H1 (cell line): ENCODE data around the gene FGFR2. TPM values are rescaled to one million over a fixed set of nuclear protein-coding genes. Genes with fewer than 3 reads are reported as not detected.
A peak's percentile ranks its signal among the peaks of the same experiment; 100 is the strongest.

Experiments
- CTCF ChIA-PET: fragments of 300-600 bp; sonication (Branson Sonifier 250); formaldehyde crosslinking; loops from one replicate; lab custom pipeline; 2021; ENCODE audit not compliant: partially characterized antibody; lab: Charles Lee
- POLR2A ChIA-PET: fragments of 300-600 bp; sonication (Branson Sonifier 250); formaldehyde crosslinking; loops from one replicate; lab custom pipeline; 2021; ENCODE audit warnings: inconsistent platforms; ENCODE audit not compliant: partially characterized antibody; lab: Charles Lee
- DNase-seq, 2 experiments: peaks; one replicate each; pipeline versions ENCODE4 v3.0.0 to v3.0.0-alpha.2; 2010 to 2022; ENCODE audit warnings: low spot score in 2 of 2, low read depth in 1 of 2, mixed read lengths in 1 of 2
- FAIRE-seq: peaks from 2 replicates; lab custom pipeline; 2011; peaks lifted over from hg19 to GRCh38; lab: Jason Lieb, UNC
- H2AFZ ChIP-seq: 2 replicates; pipeline ENCODE4 v1.8.1; 2012; ENCODE audit warnings: low read length, inconsistent platforms
- H2AK5ac ChIP-seq: 2 replicates; pipeline ENCODE4 v1.6.1; 2013; ENCODE audit warnings: low read depth, low read length
- H2BK120ac ChIP-seq: replicated peaks from 2 replicates; pipeline ENCODE3; 2013; ENCODE audit warnings: low read depth, low read length, inconsistent platforms
- H2BK12ac ChIP-seq: 2 replicates; pipeline ENCODE4 v1.6.1; 2013; ENCODE audit warnings: low read depth, low read length
- H2BK15ac ChIP-seq: 2 replicates; pipeline ENCODE4 v1.6.1; 2013; ENCODE audit warnings: low read length
- H2BK20ac ChIP-seq: 2 replicates; pipeline ENCODE4 v1.6.1; 2013; ENCODE audit warnings: low read length
- H2BK5ac ChIP-seq: 2 replicates; pipeline ENCODE4 v1.6.1; 2013; ENCODE audit warnings: low read depth, low read length
- H3K14ac ChIP-seq: 2 replicates; pipeline ENCODE4 v1.6.1; 2013; ENCODE audit warnings: inconsistent platforms; ENCODE audit not compliant: insufficient read length
- H3K18ac ChIP-seq: 2 replicates; pipeline ENCODE4 v1.6.1; 2013; ENCODE audit warnings: low read length; ENCODE audit errors: extremely low read depth
- H3K23ac ChIP-seq: 2 replicates; pipeline ENCODE4 v1.6.1; 2013; ENCODE audit warnings: inconsistent platforms; ENCODE audit not compliant: insufficient read length
- H3K23me2 ChIP-seq: 2 replicates; pipeline ENCODE4 v1.6.1; 2013; ENCODE audit warnings: low read depth, low read length
- H3K27ac ChIP-seq: 2 replicates; pipeline ENCODE4 v1.6.1; 2011; ENCODE audit warnings: low read depth, low read length, inconsistent platforms
- H3K27me3 ChIP-seq, 4 experiments: replicated peaks in 1 of 4; 1 replicate in 1 of 4; 2 replicates in 3 of 4; pipeline versions ENCODE4 v1.6.1 to v1.8.1; 2011 to 2013; ENCODE audit warnings: low read length in 3 of 4, mild to moderate bottlenecking in 3 of 4, inconsistent platforms in 2 of 4, mixed read lengths in 2 of 4, moderate library complexity in 1 of 4; ENCODE audit not compliant: control insufficient read depth in 3 of 4, insufficient read depth in 3 of 4; ENCODE audit errors: extremely low read depth in 1 of 4
- H3K36me3 ChIP-seq, 4 experiments: 2 replicates each; pipeline versions ENCODE4 v1.6.1 to v1.8.1; 2011 to 2013; ENCODE audit warnings: mild to moderate bottlenecking in 4 of 4, low read length in 3 of 4, moderate library complexity in 2 of 4, control low read depth in 1 of 4, inconsistent platforms in 1 of 4; ENCODE audit not compliant: insufficient read depth in 4 of 4, control insufficient read depth in 2 of 4
- H3K4ac ChIP-seq: replicated peaks from 2 replicates; pipeline ENCODE3; 2013; ENCODE audit warnings: low read length, low read depth, mixed read lengths, inconsistent platforms; ENCODE audit not compliant: insufficient read length
- H3K4me1 ChIP-seq, 4 experiments: replicated peaks in 1 of 4; 1 replicate in 1 of 4; 2 replicates in 3 of 4; pipeline versions ENCODE4 v1.6.1 to v1.8.1; 2011 to 2013; ENCODE audit warnings: low read length in 3 of 4, inconsistent platforms in 2 of 4, mixed read lengths in 1 of 4; ENCODE audit not compliant: insufficient read depth in 4 of 4, control insufficient read depth in 3 of 4
- H3K4me2 ChIP-seq, 2 experiments: 2 replicates each; pipeline versions ENCODE4 v1.6.1 to v1.8.1; 2011 to 2013; ENCODE audit warnings: low read depth in 2 of 2, low read length in 2 of 2, control low read depth in 1 of 2, inconsistent platforms in 1 of 2, mild to moderate bottlenecking in 1 of 2; ENCODE audit not compliant: insufficient read depth in 1 of 2
- H3K4me3 ChIP-seq, 4 experiments: fragments of 200-600, 300-600 bp in 1 of 4; sonication (generic), shearing (Covaris generic), sonication (Bioruptor Twin) in 1 of 4; 2 replicates each; pipeline versions ENCODE4 v1.5.1 to v1.8.1; 2011 to 2016; ENCODE audit warnings: low read length in 4 of 4, low read depth in 3 of 4, control low read depth in 2 of 4, inconsistent platforms in 2 of 4, mild to moderate bottlenecking in 2 of 4, mixed read lengths in 1 of 4, moderate library complexity in 1 of 4; ENCODE audit not compliant: insufficient read depth in 2 of 4; ENCODE audit errors: extremely low read depth in 1 of 4
- H3K56ac ChIP-seq: replicated peaks from 2 replicates; pipeline ENCODE3; 2013; ENCODE audit warnings: low read depth, mild to moderate bottlenecking, mixed read lengths, low read length, inconsistent platforms; ENCODE audit not compliant: insufficient read length
- H3K79me1 ChIP-seq: 2 replicates; pipeline ENCODE4 v1.6.1; 2013; ENCODE audit warnings: low read depth, low read length, control low read depth
- H3K79me2 ChIP-seq, 2 experiments: 2 replicates each; pipeline versions ENCODE4 v1.6.1 to v1.8.1; 2012 to 2013; ENCODE audit warnings: low read length in 2 of 2, mild to moderate bottlenecking in 2 of 2, inconsistent platforms in 1 of 2; ENCODE audit not compliant: insufficient read depth in 2 of 2, control insufficient read depth in 1 of 2
- H3K9ac ChIP-seq, 4 experiments: replicated peaks in 1 of 4; 1 replicate in 1 of 4; 2 replicates in 3 of 4; pipeline versions ENCODE4 v1.6.1 to v1.8.1; 2011 to 2013; ENCODE audit warnings: low read depth in 3 of 4, low read length in 3 of 4, control low read depth in 2 of 4, mild to moderate bottlenecking in 2 of 4, moderate library complexity in 2 of 4, inconsistent platforms in 1 of 4; ENCODE audit errors: extremely low read depth in 1 of 4
- H3K9me3 ChIP-seq, 2 experiments: 2 replicates each; pipeline versions ENCODE4 v1.6.1 to v1.8.1; 2012 to 2013; ENCODE audit warnings: mild to moderate bottlenecking in 2 of 2, moderate library complexity in 2 of 2, control low read depth in 1 of 2, inconsistent platforms in 1 of 2, low read depth in 1 of 2, low read length in 1 of 2, mixed read lengths in 1 of 2; ENCODE audit not compliant: insufficient read depth in 2 of 2
- H4K20me1 ChIP-seq, 2 experiments: replicated peaks in 1 of 2; 2 replicates each; pipeline versions ENCODE3 to v1.8.1; 2011 to 2013; ENCODE audit warnings: inconsistent platforms in 2 of 2, low read length in 2 of 2, mild to moderate bottlenecking in 1 of 2; ENCODE audit not compliant: insufficient read depth in 2 of 2, control insufficient read depth in 1 of 2
- H4K5ac ChIP-seq: 2 replicates; pipeline ENCODE4 v1.6.1; 2013; ENCODE audit warnings: low read length, low read depth, mixed read lengths, inconsistent platforms; ENCODE audit not compliant: insufficient read length
- H4K8ac ChIP-seq: 2 replicates; pipeline ENCODE4 v1.8.0; 2013; ENCODE audit warnings: mild to moderate bottlenecking, moderate library complexity, low read length, inconsistent platforms; ENCODE audit not compliant: insufficient read depth; ENCODE audit errors: extremely low read depth
- H4K91ac ChIP-seq: replicated peaks from 2 replicates; pipeline ENCODE3; 2013; ENCODE audit warnings: low read length, mixed read lengths, inconsistent platforms; ENCODE audit not compliant: insufficient read length
- BRCA1 ChIP-seq: IDR thresholded peaks from 2 replicates; pipeline ENCODE4 v1.6.1; 2012; ENCODE audit warnings: low read depth, low read length, improper control_type of control experiment
- CEBPB ChIP-seq: IDR thresholded peaks from 2 replicates; pipeline ENCODE4 v1.6.1; 2012; ENCODE audit warnings: low read depth, low read length
- CTBP2 ChIP-seq: IDR thresholded peaks from 2 replicates; pipeline ENCODE4 v1.7.0; 2011; ENCODE audit warnings: borderline replicate concordance, mild to moderate bottlenecking, moderate library complexity, mixed read lengths, low read length; ENCODE audit not compliant: insufficient read depth, insufficient read length
- GTF2F1 ChIP-seq: IDR thresholded peaks from 2 replicates; pipeline ENCODE4 v1.6.1; 2012; ENCODE audit warnings: low read depth, low read length, improper control_type of control experiment, borderline replicate concordance
- JUN ChIP-seq: IDR thresholded peaks from 2 replicates; pipeline ENCODE4 v1.6.1; 2011; ENCODE audit warnings: low read depth, mild to moderate bottlenecking, improper control_type of control experiment, low read length
- KDM1A ChIP-seq: fragments of 200-600, 300-600 bp; sonication (generic); IDR thresholded peaks from 2 replicates; pipeline ENCODE4 v1.7.1; 2016; ENCODE audit warnings: mild to moderate bottlenecking, low read length, borderline replicate concordance
- PHF8 ChIP-seq: fragments of 200-600 bp; sonication (generic); conservative IDR thresholded peaks from 2 replicates; pipeline ENCODE4 v1.7.1; 2012; ENCODE audit warnings: low read depth, mild to moderate bottlenecking, inconsistent platforms, low read length, moderate library complexity
- RAD21 ChIP-seq, 2 experiments: IDR thresholded peaks in 1 of 2; conservative IDR thresholded peaks in 1 of 2; 2 replicates each; pipeline ENCODE4 v1.6.1; 2011; ENCODE audit warnings: low read depth in 2 of 2, low read length in 2 of 2, improper control_type of control experiment in 1 of 2, inconsistent platforms in 1 of 2, mild to moderate bottlenecking in 1 of 2, moderate library complexity in 1 of 2
- RBBP5 ChIP-seq: IDR thresholded peaks from 2 replicates; pipeline ENCODE4 v1.7.1; 2012; ENCODE audit warnings: low read depth, mild to moderate bottlenecking, inconsistent platforms, low read length, moderate library complexity, borderline replicate concordance
- RXRA ChIP-seq: IDR thresholded peaks from 2 replicates; pipeline ENCODE4 v1.6.1; 2011; ENCODE audit warnings: low read depth, mild to moderate bottlenecking, low read length, moderate library complexity; ENCODE audit not compliant: insufficient read depth
- SUZ12 ChIP-seq: fragments of 200-600 bp; sonication (generic); IDR thresholded peaks from 2 replicates; pipeline ENCODE4 v1.6.1; 2012; ENCODE audit warnings: mild to moderate bottlenecking, inconsistent platforms, low read length, moderate library complexity, mixed read lengths
- TEAD4 ChIP-seq: IDR thresholded peaks from 2 replicates; pipeline ENCODE4 v1.6.1; 2012; ENCODE audit warnings: low read depth, low read length, inconsistent platforms, mixed read lengths
- WGBS, 2 experiments: shearing (Covaris generic) in 1 of 2; methylation state at CpG; one replicate each; pipeline versions ENCODE4 v1.1.6 to v1.1.7; 2013 to 2015; ENCODE audit warnings: low lambda C conversion rate in 2 of 2, mixed read lengths in 2 of 2, inconsistent platforms in 1 of 2, low coverage in 1 of 2, missing lambda C conversion rate in 1 of 2; ENCODE audit not compliant: insufficient replicate concordance in 2 of 2, insufficient coverage in 1 of 2, insufficient read length in 1 of 2; ENCODE audit errors: extremely low coverage in 1 of 2, missing lambda C conversion rate in 1 of 2; 5-methylcytosine and 5-hydroxymethylcytosine counted together
- polyA plus RNA-seq, 7 experiments: library from polyadenylated mRNA; depleted of rRNA in 3 of 7; stranded (reverse) in 5 of 7; unstranded in 2 of 7; fragments of >200 nt in 5 of 7; fragments of 200-250 nt in 2 of 7; gene quantifications; 1 replicate in 5 of 7; 2 replicates in 1 of 7; 4 replicates in 1 of 7; pipeline versions ENCODE4 v1.2.1 to v1.2.3, GENCODE V29; 2011 to 2013; ENCODE audit warnings: missing spikeins in 2 of 7, mixed read lengths in 2 of 7
- total RNA-seq: library from RNA; stranded (reverse); fragmentation: NEBNext Ultra II Directional; extraction: Animal tissue kit (Norgen Biotek cat#: 25700); gene quantifications from 2 replicates; pipeline ENCODE4 v1.2.1, GENCODE V29; 2021
- TF ChIP-seq, protein P1 (sequence below): IDR thresholded peaks from 2 replicates; pipeline ENCODE4 v1.6.1; 2012; ENCODE audit warnings: inconsistent platforms

The FGFR2 gene
- total and polyA plus RNA-seq, 2 of the 8 experiments (the other 6 are each of a cell fraction or from before 2014, with no cell fraction given), result 50.2 to 81.2 TPM

GRCh38 chr10:121539786-121540185, 58.5 kb downstream of the FGFR2 start:
- CTCF ChIA-PET, result interaction anchor here (0.7 to 2.3 kb wide), 2 partner anchors 38 to 53 kb away, joined by 3 to 6 read pairs; no protein-coding TSS in a partner anchor
- no peak for FAIRE-seq
- TF ChIP-seq, protein P1, sequence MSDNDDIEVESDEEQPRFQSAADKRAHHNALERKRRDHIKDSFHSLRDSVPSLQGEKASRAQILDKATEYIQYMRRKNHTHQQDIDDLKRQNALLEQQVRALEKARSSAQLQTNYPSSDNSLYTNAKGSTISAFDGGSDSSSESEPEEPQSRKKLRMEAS, result no peak
- TF ChIP-seq CTBP2 (no peak), BRCA1 (no peak), RAD21 (IDR thresholded peaks at IDR 0.05 in 1 of 2, conservative IDR thresholded peaks at IDR 0.05 in 1 of 2; ENCODE audit: low read depth in 2 of 2, low read length in 2 of 2) (no peak), GTF2F1 (no peak), RBBP5 (no peak), KDM1A (no peak), TEAD4 (no peak), RXRA (no peak), CEBPB (no peak), PHF8 (no peak), JUN (no peak), SUZ12 (no peak)

More at GRCh38 chr10:121539786-121540185, 58.5 kb downstream of the FGFR2 start:
- Histone ChIP-seq H3K27me3 (no peaks in the 10 kb centered on the region), H3K4me3 (no peak overlapping the region), H3K56ac (no peak overlapping the region), H2AFZ (no peak overlapping the region), H3K27ac (no peak overlapping the region), H2BK20ac (no peak overlapping the region), H3K14ac (no peak overlapping the region), H2BK12ac (0 out of 2 replicates have a peak overlapping the region, but pooled peaks have one; percentile 32), H3K79me1 (peaks cover 12% of the 10 kb centered on the region), H3K36me3 (peaks cover 12 to 53% (median 28%) of the 10 kb centered on the region in 4 experiments), H3K4ac (no peak overlapping the region), H3K9ac (no peak overlapping the region), H3K4me2 (no peak overlapping the region), H3K4me1 (peaks cover 13 to 39% (median 29%) of the 10 kb centered on the region in 4 experiments), H4K5ac (no peak overlapping the region), H3K18ac (no peak overlapping the region), H4K20me1 (peaks cover 0 to 2% of the 10 kb centered on the region in 2 experiments), H3K23ac (no peak overlapping the region), H3K79me2 (peaks cover 6 to 76% of the 10 kb centered on the region in 2 experiments; a peak in 3 of 4 replicates), H2BK120ac (no peak overlapping the region), H4K8ac (no peak overlapping the region), H3K9me3 (no peaks in the 10 kb centered on the region), H2AK5ac (0 out of 2 replicates have a peak overlapping the region, but pooled peaks have one; percentile 76), H4K91ac (no peak overlapping the region), H2BK5ac (no peak overlapping the region), H2BK15ac (no peak overlapping the region), H3K23me2 (no peaks in the 10 kb centered on the region)
- DNase-seq, result no peak
- POLR2A ChIA-PET, result interaction anchor here (0.6 to 2.8 kb wide), 5 partner anchors 14 to 220 kb away, joined by 3 to 7 read pairs (median 3); no protein-coding TSS in a partner anchor
- 90% methylated on average over 7 of the region's 7 CpGs; no CpG with 5 or more reads in 1 of the 2 experiments for WGBS, 2 experiments
